HG03571 (cell line): Measurements from ENCODE around the gene EXOG.
A peak's percentile ranks its signal among the peaks of the same experiment; 100 is the strongest.

Experiments
- ATAC-seq: cut with Tn5 transposase; IDR thresholded peaks from one replicate; pipeline ENCODE4 v1.9.1; 2021; ENCODE audit not compliant: unreplicated experiment

The EXOG gene

GRCh38 chr3:38472342-38472741, 23.8 kb upstream of the EXOG start:
- no peak for ATAC-seq

- ATAC-seq: no peak
These were observed 22.9 kb upstream of the EXOG start for GRCh38 chr3:38473229-38473628.

- no peak for ATAC-seq
These were observed 21.1 kb upstream of the EXOG start for GRCh38 chr3:38474928-38475605.

GRCh38 chr3:38475716-38476115, 20.4 kb upstream of the EXOG start:
- ATAC-seq: no peak

GRCh38 chr3:38476157-38476756, 19.9 kb upstream of the EXOG start:
- no peak for ATAC-seq

- no peak for ATAC-seq
These were observed 18.9 kb upstream of the EXOG start for GRCh38 chr3:38477057-38477820.

- no peak for ATAC-seq
These were observed 18.2 kb upstream of the EXOG start for GRCh38 chr3:38477839-38478450.

GRCh38 chr3:38478901-38479300, 17.2 kb upstream of the EXOG start:
- no peak for ATAC-seq

GRCh38 chr3:38479431-38480092, 16.6 kb upstream of the EXOG start:
- no peak for ATAC-seq

GRCh38 chr3:38480093-38480445, 16.1 kb upstream of the EXOG start:
- no peak for ATAC-seq

GRCh38 chr3:38480930-38481329, 15.2 kb upstream of the EXOG start:
- ATAC-seq: no peak

- no peak for ATAC-seq
These were observed 13.2 kb upstream of the EXOG start for GRCh38 chr3:38482951-38483350.

- ATAC-seq: peak; percentile 93
These were observed 8.8 kb upstream of the EXOG start for GRCh38 chr3:38487323-38487722.

GRCh38 chr3:38488949-38489348, 7.2 kb upstream of the EXOG start:
- ATAC-seq: no peak

GRCh38 chr3:38489766-38490165, 6.4 kb upstream of the EXOG start:
- ATAC-seq: no peak

- no peak for ATAC-seq
These were observed 5.7 kb upstream of the EXOG start for GRCh38 chr3:38490281-38491030.

GRCh38 chr3:38491215-38491614, 4.9 kb upstream of the EXOG start:
- no peak for ATAC-seq

GRCh38 chr3:38493031-38493430, 3.1 kb upstream of the EXOG start:
- ATAC-seq: no peak

GRCh38 chr3:38497031-38497430, 891 bp downstream of the EXOG start:
- ATAC-seq: no peak

- no peak for ATAC-seq
These were observed 4.7 kb downstream of the EXOG start for GRCh38 chr3:38500688-38501417.
